Measurements from ENCODE around the gene MAD1L1. TPM values are rescaled to one million over a fixed set of nuclear protein-coding genes. Genes with fewer than 3 reads are reported as not detected.

Gene MAD1L1
- total RNA-seq, 2 experiments from 2014 or later = 40.0 to 44.7 TPM

GRCh38 chr7:2145835-2146580, 86.7 kb downstream of the MAD1L1 start:
- peaks cover 4% of the 10 kb centered on the region for H3K36me3 Mint-ChIP-seq (ENCODE audit: low read depth)
- CTCF ChIA-PET = interaction anchor here (1.0 kb wide), 1 partner anchor 565 kb away, joined by 3 read pairs; no protein-coding TSS in a partner anchor

GRCh38 chr7:2144926-2145325, 87.8 kb downstream of the MAD1L1 start:
- H3K36me3 Mint-ChIP-seq (ENCODE audit: low read depth) = peaks cover 4% of the 10 kb centered on the region
- no peak for ATAC-seq
- H3K4me3 Mint-ChIP-seq = no peak overlapping the region
- no peak for DNase-seq
- POLR2A ChIA-PET = no interaction called here
- no peak overlapping the region for H3K27ac Mint-ChIP-seq
- no peaks in the 10 kb centered on the region for H3K4me1 Mint-ChIP-seq (ENCODE audit: low read depth)
- H3K9me3 Mint-ChIP-seq = no peaks in the 10 kb centered on the region
- TF ChIP-seq CTCF (IDR thresholded peaks at IDR 0.05) = no peak
- intact Hi-C loops (cut with micrococcal nuclease) = no loop called here
- CTCF ChIA-PET = no interaction called here
- H3K27me3 Mint-ChIP-seq = no peaks in the 10 kb centered on the region

More at GRCh38 chr7:2145835-2146580, 86.7 kb downstream of the MAD1L1 start:
- Mint-ChIP-seq H3K9me3 (no peaks in the 10 kb centered on the region), H3K27ac (no peak overlapping the region), H3K4me1 (ENCODE audit: low read depth) (no peaks in the 10 kb centered on the region), H3K27me3 (no peaks in the 10 kb centered on the region), H3K4me3 (no peak overlapping the region)
- DNase-seq (no peak), ATAC-seq (no peak)
- TF ChIP-seq CTCF (IDR thresholded peaks at IDR 0.05) = no peak
- POLR2A ChIA-PET = no interaction called here
- intact Hi-C loops (cut with micrococcal nuclease) = no loop called here

GRCh38 chr7:2143981-2144595, 88.7 kb downstream of the MAD1L1 start:
- Mint-ChIP-seq H3K4me1 (ENCODE audit: low read depth) (no peaks in the 10 kb centered on the region), H3K4me3 (no peak overlapping the region), H3K36me3 (ENCODE audit: low read depth) (peaks cover 4% of the 10 kb centered on the region), H3K27ac (no peak overlapping the region), H3K9me3 (no peaks in the 10 kb centered on the region), H3K27me3 (no peaks in the 10 kb centered on the region)
- ChIA-PET CTCF (no interaction called here), POLR2A (no interaction called here)
- DNase-seq (no peak), ATAC-seq (no peak)
- no peak for TF ChIP-seq CTCF (IDR thresholded peaks at IDR 0.05)
- intact Hi-C loops (cut with micrococcal nuclease) = no loop called here

GRCh38 chr7:2143450-2143849, 89.3 kb downstream of the MAD1L1 start:
- no peak for ATAC-seq
- peaks cover 4% of the 10 kb centered on the region for H3K36me3 Mint-ChIP-seq (ENCODE audit: low read depth)
- H3K27ac Mint-ChIP-seq = no peak overlapping the region
- no peaks in the 10 kb centered on the region for H3K27me3 Mint-ChIP-seq
- intact Hi-C loops (cut with micrococcal nuclease) = no loop called here
- no peak for DNase-seq
- ChIA-PET CTCF (no interaction called here), POLR2A (no interaction called here)
- peaks cover 3% of the 10 kb centered on the region for H3K4me1 Mint-ChIP-seq (ENCODE audit: low read depth)
- H3K4me3 Mint-ChIP-seq = no peak overlapping the region
- no peaks in the 10 kb centered on the region for H3K9me3 Mint-ChIP-seq
- TF ChIP-seq CTCF (IDR thresholded peaks at IDR 0.05) = no peak

GRCh38 chr7:2142386-2142785, 90.4 kb downstream of the MAD1L1 start:
- TF ChIP-seq CTCF (IDR thresholded peaks at IDR 0.05) = no peak
- ATAC-seq = no peak
- H3K27ac Mint-ChIP-seq = no peak overlapping the region
- intact Hi-C loops (cut with micrococcal nuclease) = no loop called here
- H3K36me3 Mint-ChIP-seq (ENCODE audit: low read depth) = peaks cover 4% of the 10 kb centered on the region
- no peak for DNase-seq
- no peak overlapping the region for H3K4me3 Mint-ChIP-seq
- H3K9me3 Mint-ChIP-seq = no peaks in the 10 kb centered on the region
- CTCF ChIA-PET = no interaction called here
- POLR2A ChIA-PET = no interaction called here
- H3K27me3 Mint-ChIP-seq = no peaks in the 10 kb centered on the region
- peaks cover 13% of the 10 kb centered on the region for H3K4me1 Mint-ChIP-seq (ENCODE audit: low read depth)

All from activated CD8-positive, alpha-beta T cell treated with anti-CD3 and anti-CD28 coated beads for 36 hours (primary cell).